Mucosa of rectum (tissue), 2 donors: Measurements from ENCODE around the gene AMOTL1.

Experiments used
- H3K27ac ChIP-seq, 2 donors: one replicate each; pipeline ENCODE4 v1.7.0; 2013; ENCODE audit warnings: inconsistent platforms in 2 of 2, low read depth in 2 of 2, low read length in 2 of 2
- H3K27me3 ChIP-seq, 2 donors: one replicate each; pipeline ENCODE4 v1.7.0; 2013; ENCODE audit warnings: low read length in 2 of 2; ENCODE audit not compliant: control insufficient read depth in 2 of 2, insufficient read depth in 2 of 2
- H3K36me3 ChIP-seq, 2 donors: one replicate each; pipeline ENCODE4 v1.7.0; 2013; ENCODE audit warnings: low read length in 2 of 2; ENCODE audit not compliant: control insufficient read depth in 2 of 2, insufficient read depth in 2 of 2
- H3K4me1 ChIP-seq, 2 donors: one replicate each; pipeline ENCODE4 v1.7.0; 2013; ENCODE audit warnings: low read length in 2 of 2, mild to moderate bottlenecking in 1 of 2; ENCODE audit not compliant: control insufficient read depth in 2 of 2, insufficient read depth in 2 of 2
- H3K4me3 ChIP-seq, 2 donors: one replicate each; pipeline ENCODE4 v1.7.0; 2013; ENCODE audit warnings: low read length in 2 of 2
- H3K9ac ChIP-seq, 2 donors: one replicate each; pipeline ENCODE4 v1.7.0; 2013; ENCODE audit warnings: low read length in 2 of 2, low read depth in 1 of 2, mild to moderate bottlenecking in 1 of 2
- H3K9me3 ChIP-seq, 2 donors: one replicate each; pipeline ENCODE4 v1.7.0; 2013; ENCODE audit warnings: low read length in 2 of 2; ENCODE audit not compliant: control insufficient read depth in 2 of 2
- donor health status: healthy.
- donor health status: Normal muscosa, but diverticular disease.

Gene AMOTL1

DNA sequence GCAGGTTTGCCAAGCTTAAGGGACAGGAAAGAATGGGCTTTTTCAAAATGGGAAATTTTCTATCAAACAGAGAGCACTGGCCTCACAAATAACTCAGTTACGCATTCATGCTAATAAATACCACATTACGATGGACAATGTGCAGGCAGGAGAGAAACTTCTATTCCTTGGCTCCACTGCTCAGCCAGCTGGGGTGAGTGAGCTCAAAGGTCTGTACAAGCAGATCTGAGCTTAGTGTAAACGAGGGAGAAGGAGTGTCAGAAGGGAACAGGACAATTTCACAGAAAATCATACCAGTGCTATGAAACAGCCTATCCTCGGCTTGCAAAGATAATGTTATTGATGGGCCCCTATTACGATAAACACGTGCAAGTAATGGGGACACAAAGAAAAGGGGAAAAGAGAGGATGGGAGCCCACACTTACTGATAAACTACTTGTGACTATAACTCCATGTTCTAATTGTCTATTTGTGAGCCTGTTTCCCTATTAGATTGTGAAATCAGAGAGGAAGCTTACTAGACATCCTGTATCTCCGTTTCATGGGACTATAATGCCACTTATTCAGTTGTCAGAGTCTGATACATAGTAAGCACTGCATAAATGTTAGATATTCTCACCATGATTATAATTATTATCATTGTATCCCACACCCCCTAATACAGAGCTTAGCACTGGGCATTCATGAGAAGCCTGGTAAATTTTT is 46.3 kb downstream of the AMOTL1 start:
- Histone ChIP-seq H3K4me1 (no peaks in the 10 kb centered on the region), H3K9me3 (no peaks in the 10 kb centered on the region), H3K27ac (no peak overlapping the region), H3K27me3 (no peaks in the 10 kb centered on the region), H3K4me3 (no peak overlapping the region), H3K36me3 (no peaks in the 10 kb centered on the region), H3K9ac (no peak overlapping the region)

DNA sequence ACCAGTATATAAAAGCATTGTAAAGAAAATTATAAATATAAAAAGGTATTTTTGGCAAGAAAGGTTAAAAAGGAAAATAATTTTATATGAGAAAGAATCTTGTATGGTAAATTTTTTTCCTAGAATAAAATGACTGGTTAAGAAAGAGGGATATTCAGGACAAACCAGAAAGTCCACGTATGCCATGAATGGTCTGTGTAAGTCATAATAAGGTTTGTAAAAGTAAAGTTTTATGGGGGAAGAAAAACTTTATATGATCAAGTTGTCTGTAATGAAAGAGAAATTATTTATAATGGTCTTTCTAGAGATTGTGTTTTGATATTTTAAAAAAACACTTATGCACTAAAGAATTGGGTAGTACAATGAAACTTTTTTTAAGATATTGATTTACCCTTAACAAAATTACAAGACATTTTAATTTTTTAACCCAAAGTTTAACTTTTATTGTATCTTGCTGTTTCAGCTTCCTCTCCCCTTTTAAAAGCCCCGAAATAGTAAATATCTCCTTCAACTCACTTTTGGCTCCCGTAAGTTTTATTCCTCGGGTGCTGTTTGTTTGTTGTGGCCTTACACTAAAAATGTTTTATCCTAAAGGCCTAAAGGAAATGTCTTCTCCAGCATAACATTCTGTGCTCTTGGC is 47.7 kb downstream of the AMOTL1 start:
- H3K9me3 ChIP-seq: no peaks in the 10 kb centered on the region
- no peaks in the 10 kb centered on the region for H3K4me1 ChIP-seq
- H3K27me3 ChIP-seq: no peaks in the 10 kb centered on the region
- H3K36me3 ChIP-seq: no peaks in the 10 kb centered on the region
- H3K27ac ChIP-seq: no peak overlapping the region
- no peak overlapping the region for H3K4me3 ChIP-seq
- H3K9ac ChIP-seq: no peak overlapping the region

DNA sequence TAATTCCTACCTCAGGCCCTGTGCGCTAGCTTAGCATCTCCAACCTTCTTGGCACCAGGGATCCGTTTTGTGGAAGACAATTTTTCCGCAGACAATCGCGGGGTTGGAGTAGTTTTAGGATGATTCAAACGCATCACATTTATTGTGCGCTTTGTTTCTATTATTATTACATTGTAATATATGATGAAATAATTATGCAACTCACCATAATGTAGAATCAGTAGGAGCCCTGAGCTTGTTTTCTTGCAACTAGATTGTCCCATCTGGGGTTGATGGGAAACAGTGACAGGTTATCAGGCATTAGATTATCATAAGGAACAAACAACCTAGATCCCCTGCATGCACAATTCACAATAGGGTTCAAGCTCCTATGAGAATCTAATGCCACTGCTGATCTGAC is 52.3 kb downstream of the AMOTL1 start:
- no peak overlapping the region for H3K27ac ChIP-seq
- no peak overlapping the region for H3K4me3 ChIP-seq
- no peaks in the 10 kb centered on the region for H3K9me3 ChIP-seq
- H3K4me1 ChIP-seq: no peaks in the 10 kb centered on the region
- no peaks in the 10 kb centered on the region for H3K27me3 ChIP-seq
- H3K9ac ChIP-seq: no peak overlapping the region
- H3K36me3 ChIP-seq: no peaks in the 10 kb centered on the region

DNA sequence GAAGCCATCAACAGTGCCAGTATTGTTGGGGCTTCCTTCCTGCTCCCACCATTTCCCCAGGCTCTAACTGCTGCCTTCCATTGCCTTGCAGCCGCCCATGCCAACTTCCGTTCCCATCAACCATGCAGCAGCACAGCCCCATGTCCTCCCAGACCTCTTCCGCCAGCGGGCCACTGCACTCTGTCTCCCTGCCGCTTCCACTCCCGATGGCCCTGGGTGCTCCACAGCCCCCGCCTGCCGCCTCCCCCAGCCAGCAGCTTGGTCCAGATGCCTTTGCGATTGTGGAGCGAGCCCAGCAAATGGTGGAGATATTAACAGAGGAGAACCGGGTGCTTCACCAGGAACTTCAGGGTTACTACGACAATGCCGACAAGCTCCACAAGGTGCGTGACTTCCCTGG is 53.3 kb downstream of the AMOTL1 start:
- Histone ChIP-seq H3K36me3 (no peaks in the 10 kb centered on the region), H3K4me1 (no peaks in the 10 kb centered on the region), H3K9me3 (no peaks in the 10 kb centered on the region), H3K27ac (no peak overlapping the region), H3K27me3 (no peaks in the 10 kb centered on the region), H3K9ac (no peak overlapping the region), H3K4me3 (no peak overlapping the region)

DNA sequence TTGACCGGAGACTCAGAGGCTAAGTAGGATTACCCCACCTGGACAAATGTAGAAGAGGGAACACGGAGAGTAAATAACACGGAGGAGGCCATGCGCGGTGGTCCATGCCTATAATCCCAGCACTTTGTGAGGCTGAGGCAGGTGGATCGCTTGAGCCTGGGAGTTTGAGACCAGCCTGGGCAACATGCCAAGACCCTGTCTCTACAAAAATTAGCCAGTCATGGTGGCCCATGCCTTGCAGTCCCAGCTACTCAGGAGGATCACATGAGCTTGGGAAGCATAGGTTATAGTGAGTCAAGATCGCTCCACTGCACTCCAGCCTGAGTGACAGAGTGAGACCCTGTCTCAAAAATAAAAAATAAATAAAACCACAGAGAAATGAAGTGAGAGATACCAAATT is 53.9 kb downstream of the AMOTL1 start:
- Histone ChIP-seq H3K4me1 (no peaks in the 10 kb centered on the region), H3K9ac (no peak overlapping the region), H3K9me3 (no peaks in the 10 kb centered on the region), H3K4me3 (no peak overlapping the region), H3K27me3 (no peaks in the 10 kb centered on the region), H3K27ac (no peak overlapping the region), H3K36me3 (no peaks in the 10 kb centered on the region)

DNA sequence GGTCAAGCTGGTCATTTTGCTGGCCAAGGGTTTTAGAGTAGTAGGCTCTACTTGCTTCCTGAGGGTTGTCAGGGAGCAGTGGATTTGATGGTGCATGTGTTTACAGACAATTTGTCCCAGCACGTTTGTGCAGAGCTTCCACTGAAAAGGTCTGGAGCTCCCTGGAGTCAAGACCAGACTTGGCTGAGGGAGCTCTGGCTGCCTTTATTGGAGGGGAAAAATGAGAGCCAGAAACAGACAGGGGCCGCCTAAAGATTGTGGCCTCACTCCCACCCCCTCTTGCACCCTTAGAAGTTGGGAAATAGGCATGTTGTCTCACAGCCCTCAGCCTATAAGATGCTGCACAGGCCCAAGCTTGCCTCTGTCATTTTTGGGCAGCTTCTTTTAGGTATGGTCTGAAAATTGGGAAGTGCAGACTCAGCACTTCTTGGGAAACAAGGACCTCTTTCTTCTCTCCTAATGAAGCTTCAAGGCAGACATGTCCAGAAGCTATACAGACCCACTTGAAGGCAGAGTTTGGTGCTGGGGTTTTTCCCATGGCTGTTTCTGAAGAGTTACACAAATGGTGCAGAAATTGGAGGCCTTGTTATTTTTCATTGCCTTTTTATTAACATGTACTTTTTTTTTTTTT is 55.1 kb downstream of the AMOTL1 start:
- no peak overlapping the region for H3K27ac ChIP-seq
- no peaks in the 10 kb centered on the region for H3K9me3 ChIP-seq
- no peaks in the 10 kb centered on the region for H3K36me3 ChIP-seq
- no peaks in the 10 kb centered on the region for H3K4me1 ChIP-seq
- H3K27me3 ChIP-seq: no peaks in the 10 kb centered on the region
- no peak overlapping the region for H3K9ac ChIP-seq
- H3K4me3 ChIP-seq: no peak overlapping the region

DNA sequence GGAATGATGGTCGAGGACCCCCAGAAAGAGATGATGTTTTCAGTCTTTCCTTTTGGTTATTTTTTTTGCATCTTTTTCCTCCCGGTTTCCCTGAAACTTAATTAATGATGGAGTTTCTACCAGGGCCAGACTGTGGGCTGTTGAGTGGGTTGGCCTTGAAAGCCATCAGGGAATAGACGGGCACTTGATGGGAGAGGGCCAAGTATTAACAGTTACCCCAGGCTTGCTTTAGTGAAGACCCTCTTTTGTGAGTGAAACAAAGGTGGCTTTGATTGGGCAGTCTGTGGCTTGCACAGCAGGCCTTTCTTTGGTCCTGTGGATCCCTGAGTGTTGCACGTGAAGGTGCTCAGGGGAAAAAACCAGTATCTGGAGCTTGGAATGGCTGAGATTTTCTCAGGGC is 56.9 kb downstream of the AMOTL1 start:
- Histone ChIP-seq H3K27me3 (no peaks in the 10 kb centered on the region), H3K4me1 (no peaks in the 10 kb centered on the region), H3K9me3 (no peaks in the 10 kb centered on the region), H3K4me3 (no peak overlapping the region), H3K27ac (no peak overlapping the region), H3K9ac (no peak overlapping the region), H3K36me3 (no peaks in the 10 kb centered on the region)

DNA sequence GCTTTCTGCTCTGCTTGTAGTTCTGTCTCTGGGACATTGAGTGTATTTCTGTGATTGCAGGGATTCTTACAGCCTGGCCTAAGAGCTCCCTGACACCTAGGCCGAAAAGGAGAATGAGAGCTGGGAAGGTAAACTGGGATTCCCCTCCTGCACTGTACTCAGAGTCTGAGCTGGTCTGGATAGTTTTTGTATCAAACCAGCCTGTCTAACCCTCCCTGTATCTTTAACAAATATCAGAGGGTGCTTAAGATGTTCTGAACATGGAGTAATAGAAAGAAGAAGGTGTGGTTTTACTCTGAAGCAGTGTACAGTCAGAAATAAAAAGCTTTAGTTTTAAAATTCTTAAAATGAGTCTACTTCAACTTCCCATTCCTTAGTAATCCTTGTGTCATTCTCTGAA is 57.3 kb downstream of the AMOTL1 start:
- no peak overlapping the region for H3K9ac ChIP-seq
- no peaks in the 10 kb centered on the region for H3K4me1 ChIP-seq
- H3K36me3 ChIP-seq: no peaks in the 10 kb centered on the region

DNA sequence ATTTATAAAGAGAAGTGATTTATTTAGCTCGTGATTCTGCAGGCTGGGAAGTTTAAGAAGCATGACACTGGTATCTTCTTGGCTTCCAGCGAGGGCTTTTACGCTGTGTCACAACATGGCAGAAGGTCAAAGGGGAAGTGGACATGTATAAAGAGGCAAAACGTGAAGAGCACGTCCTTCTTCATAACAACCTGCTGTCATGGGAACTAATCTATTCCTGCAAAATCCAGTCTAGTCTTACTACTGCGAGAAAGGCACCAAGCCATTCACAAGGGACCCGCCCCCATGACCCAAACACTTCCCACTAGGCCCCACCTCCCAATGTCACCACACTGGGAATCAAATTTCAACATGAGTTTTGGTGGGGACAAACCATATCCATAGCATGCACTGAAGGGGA is 58.3 kb downstream of the AMOTL1 start:
- no peaks in the 10 kb centered on the region for H3K27me3 ChIP-seq
- H3K4me3 ChIP-seq: no peak overlapping the region
- H3K9ac ChIP-seq: no peak overlapping the region
- H3K4me1 ChIP-seq: no peaks in the 10 kb centered on the region
- no peaks in the 10 kb centered on the region for H3K36me3 ChIP-seq
- no peak overlapping the region for H3K27ac ChIP-seq
- H3K9me3 ChIP-seq: no peaks in the 10 kb centered on the region

More for the DNA sequence above, 57.3 kb downstream of the AMOTL1 start:
- Histone ChIP-seq H3K9me3 (no peaks in the 10 kb centered on the region), H3K27me3 (no peaks in the 10 kb centered on the region), H3K27ac (no peak overlapping the region), H3K4me3 (no peak overlapping the region)

DNA sequence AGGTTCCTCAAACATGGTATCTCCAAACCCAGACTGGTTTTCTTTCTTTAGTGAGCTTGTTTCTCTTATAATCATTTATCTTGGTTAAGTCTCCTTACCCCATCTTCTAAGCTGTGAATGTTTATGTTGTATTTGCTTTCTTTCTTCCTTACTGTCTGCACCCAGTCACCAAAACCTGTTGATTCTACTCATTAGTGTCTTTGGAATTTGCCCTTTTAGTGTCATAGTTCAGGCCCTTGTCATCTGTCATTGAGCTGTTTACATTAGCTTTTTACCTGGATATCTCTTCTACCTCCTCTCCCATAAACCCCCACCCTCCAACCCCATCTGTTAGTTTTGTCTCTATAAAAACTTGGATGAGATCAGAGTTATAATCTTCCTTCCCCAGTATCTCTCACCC is 59.9 kb downstream of the AMOTL1 start:
- H3K27me3 ChIP-seq: no peaks in the 10 kb centered on the region
- no peaks in the 10 kb centered on the region for H3K4me1 ChIP-seq
- no peak overlapping the region for H3K9ac ChIP-seq
- H3K9me3 ChIP-seq: no peaks in the 10 kb centered on the region
- no peaks in the 10 kb centered on the region for H3K36me3 ChIP-seq
- H3K4me3 ChIP-seq: no peak overlapping the region
- H3K27ac ChIP-seq: no peak overlapping the region
